A673 (cell line): Measurements from ENCODE around the gene FBXL7.

Source experiments
- CTCF ChIP-seq: fragments of 300-800, 200-600 bp; sonication (generic); conservative IDR thresholded peaks from 2 replicates; pipeline ENCODE4 v1.5.1; 2017; ENCODE audit warnings: low read depth, mild to moderate bottlenecking, antibody characterized with exemption, low read length, moderate library complexity, mixed read lengths
- EZH2 ChIP-seq: fragments of 200-600 bp; sonication (generic); IDR thresholded peaks from 2 replicates; pipeline ENCODE4 v1.6.1; 2017; ENCODE audit warnings: borderline replicate concordance, low read depth, mild to moderate bottlenecking, mixed read lengths, antibody characterized with exemption, low read length; ENCODE audit not compliant: poor library complexity, severe bottlenecking

- no peak for TF ChIP-seq CTCF
- TF ChIP-seq EZH2 = no peak
Measured at GRCh38 chr5:15799014-15799413, 299.0 kb downstream of the FBXL7 start.
